NCI-H2081 treated with DMSO at 0.1 percent for 48 hours (cell line): ENCODE measurements around the gene ZNF44.
"Not testable (repeated sequence)": the region's sequence is repeated elsewhere in the genome, so short reads cannot be mapped to it uniquely, and the experiment has no call there.

Source experiments
- DNase-seq: peaks from one replicate; lab custom pipeline; 2025; lab: John Stamatoyannopoulos, UW

The ZNF44 gene

DNA sequence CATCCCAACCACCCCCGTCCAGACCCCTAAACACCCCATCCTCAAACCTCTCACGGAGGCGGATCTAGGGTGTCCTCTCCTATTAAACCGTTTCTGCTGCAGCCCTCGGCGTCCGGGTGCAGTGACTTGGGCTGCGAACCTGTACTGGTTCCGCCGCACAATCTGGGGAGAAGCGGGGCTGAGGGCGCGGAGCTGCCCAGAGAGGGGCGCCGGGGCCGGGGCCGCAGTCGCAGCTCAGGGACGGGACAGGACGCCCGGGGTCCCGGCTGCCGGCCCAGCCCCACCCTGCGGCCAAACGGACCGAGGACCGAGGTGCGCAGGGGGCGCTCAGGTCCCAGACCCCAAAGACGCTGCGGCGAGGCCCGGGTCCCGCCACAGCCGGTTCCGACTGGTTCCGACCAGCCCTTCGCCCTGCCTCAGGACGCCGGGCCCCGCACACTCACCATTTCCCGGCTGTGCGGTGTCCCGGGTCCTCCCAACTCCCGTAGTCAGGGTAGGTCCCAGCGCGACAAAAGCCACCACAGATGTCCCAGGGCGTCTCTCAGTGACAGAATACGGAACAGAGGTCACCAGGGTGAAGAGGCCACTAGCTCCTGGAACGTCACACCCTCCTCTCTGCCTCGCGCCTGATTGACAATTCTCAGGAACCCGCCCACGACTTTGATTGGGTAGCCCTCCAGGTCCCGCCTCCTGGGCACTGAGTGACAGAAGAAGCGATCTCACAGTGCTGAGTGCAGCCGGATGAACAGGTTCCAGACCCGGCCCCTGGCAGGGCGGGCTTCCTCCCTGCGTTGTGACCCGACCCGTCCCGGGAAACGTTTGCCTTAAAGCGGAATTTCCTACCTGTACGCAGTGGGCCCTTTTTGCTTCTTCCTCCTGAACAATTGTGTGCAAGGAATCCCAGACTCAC is at the start of gene ZNF44:
Gene ZNF44, minus strand, starts transcription at position 635 of the 910 bp plus-strand sequence. Its CDS starts 189 bp downstream, at position 446.
- peak; percentile 82 for DNase-seq

DNA sequence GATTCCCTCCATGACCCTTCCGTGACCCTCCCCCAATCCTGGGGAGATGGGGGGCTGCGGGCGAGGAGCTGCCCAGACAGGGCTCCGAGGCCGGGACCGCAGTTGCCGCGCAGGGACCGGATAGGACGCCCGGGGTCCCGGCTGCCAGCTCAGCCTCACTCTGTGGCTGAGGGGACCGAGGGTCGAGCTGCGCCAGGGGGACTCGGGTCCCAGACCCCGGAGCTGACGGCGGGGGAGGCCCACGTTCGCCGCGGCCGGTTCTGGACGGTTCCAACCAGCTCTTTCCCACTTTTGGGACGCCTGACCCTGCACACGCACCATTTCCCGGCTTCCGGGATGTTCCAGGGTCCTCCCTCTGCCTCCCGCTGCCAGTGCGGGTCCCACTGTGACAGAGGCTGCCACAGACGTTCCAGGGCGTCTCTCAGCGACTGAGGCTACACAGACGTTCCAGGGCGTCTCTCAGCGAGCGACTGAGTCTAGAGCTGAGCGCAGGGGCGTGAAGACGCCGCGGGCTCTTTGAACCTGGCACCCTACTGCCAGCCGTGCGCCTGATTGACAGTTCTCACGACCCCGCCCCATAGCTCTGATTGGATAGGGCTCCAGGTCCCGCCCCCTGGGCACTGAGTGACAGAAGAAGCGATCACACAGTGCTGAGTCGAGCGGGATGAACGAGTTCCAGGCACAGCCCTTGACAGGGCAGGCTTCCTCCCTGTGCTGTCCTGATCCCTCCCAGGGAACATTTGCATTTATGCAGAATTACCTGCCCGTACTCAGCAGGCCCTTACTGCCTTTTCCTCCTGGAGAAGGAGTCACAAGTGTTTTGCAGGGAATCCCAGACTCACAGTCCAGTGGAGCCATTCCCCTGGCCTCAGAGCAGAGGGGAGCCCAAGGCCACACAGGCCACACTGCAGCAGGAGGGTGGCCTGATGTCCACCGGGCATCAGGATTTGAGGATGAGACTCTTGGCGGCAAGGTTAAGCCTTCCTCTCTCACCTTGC is 38.8 kb upstream of the ZNF44 start, which contains the start of gene ZNF563:
Gene ZNF563, minus strand, starts transcription at position 472 of the 998 bp plus-strand sequence. Its CDS starts 151 bp downstream, at position 321.
- peak; percentile 82 for DNase-seq

DNA sequence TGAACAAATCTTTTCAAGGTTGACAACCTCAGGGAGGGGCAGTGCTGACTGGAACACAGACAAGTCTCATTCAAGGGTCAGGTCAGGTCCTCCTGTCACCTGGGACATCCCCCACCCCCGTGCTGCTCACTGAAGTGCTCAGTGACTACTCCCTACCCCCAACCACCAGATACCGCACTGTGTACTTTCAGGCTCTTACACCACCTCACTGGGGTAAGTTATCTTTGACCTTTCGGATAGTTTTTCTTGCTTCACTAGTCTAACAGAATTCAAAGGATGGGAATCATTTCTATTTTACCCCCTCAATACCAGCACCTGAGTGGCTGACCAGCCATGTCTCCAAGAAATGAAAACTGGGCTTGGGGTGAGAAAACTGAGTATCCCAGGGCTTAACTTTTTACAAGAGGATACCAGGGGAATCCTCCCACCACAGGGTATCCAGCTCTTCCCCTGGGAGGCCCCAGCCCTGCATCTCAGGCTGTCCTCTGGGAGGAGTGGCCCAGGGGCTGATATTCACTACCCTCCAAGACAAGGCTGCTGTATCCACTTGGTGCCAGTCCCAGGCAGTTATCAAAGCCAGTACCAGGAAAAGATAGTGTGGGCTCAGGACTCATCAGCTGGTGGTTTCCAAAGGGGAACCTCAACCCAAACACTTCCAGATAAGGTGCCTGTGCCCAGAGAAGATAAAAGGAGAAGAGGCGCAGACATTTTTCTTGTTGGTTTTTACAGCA is 36.7 kb upstream of the ZNF44 start:
- no peak for DNase-seq

DNA sequence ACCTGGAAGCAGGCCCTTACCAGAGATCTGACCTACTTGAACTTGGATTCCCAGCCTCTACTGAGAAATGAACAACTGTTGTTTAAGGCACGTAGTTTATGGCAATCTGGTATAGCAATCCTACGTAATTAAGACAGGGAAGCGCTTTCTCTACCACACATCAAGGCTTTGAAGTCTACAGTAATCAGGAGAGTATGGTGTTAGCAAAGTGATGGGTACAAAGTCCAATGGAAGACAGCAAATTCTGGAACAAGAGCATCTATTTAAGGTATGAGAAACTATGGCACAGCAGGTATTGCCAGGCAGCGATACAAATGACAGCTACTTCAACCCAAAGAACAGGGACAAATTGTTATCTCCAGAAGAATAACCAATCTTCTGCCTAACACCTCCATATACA is 35.7 kb upstream of the ZNF44 start:
- DNase-seq, result no peak

DNA sequence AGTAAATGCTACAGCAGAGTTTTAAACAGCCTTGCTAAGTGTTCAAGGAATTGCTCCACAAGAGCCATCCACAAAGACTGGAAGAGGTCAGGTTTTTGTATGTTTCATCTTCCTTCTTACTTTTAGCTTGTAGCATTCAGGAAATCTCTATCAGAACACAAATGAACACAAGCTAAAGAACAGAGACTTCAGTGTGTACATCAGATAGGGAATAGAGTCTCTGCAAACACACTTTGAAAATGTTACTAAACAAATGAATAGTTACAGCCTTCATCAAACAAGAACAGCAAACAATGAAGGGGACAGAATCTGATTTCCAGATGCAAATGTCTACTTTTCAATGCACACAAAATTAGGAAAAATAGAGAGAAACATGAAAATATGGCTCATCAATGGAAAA is 31.0 kb upstream of the ZNF44 start:
- no peak for DNase-seq

DNA sequence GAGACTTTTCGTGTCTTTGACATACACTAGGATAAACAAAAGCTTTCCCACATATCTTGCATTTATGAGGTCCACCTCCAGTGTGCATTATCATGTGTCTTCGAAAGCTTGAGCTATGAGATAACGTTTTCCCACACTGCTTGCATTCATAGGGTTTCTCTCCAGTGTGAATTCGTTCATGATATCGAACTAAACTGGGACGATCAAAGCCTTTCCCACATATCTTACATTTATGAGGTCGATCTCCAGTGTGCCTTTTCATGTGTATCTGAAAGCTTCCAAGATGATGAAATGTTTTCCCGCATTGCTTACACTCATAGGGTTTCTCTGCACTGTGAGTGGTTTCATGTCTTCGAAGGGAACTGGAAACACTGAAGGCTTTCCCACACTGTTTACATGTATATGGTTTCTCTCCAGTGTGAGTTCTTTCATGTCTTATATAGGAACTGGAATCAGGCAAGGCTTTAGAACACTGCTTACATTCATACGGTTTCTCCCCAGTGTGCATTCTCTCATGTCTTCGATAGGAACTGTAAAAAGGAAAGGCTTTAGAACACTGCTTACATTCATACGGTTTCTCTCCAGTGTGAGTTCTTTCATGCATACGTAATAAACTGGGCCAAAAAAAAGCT is 24.2 kb upstream of the ZNF44 start:
- DNase-seq, result no peak

DNA sequence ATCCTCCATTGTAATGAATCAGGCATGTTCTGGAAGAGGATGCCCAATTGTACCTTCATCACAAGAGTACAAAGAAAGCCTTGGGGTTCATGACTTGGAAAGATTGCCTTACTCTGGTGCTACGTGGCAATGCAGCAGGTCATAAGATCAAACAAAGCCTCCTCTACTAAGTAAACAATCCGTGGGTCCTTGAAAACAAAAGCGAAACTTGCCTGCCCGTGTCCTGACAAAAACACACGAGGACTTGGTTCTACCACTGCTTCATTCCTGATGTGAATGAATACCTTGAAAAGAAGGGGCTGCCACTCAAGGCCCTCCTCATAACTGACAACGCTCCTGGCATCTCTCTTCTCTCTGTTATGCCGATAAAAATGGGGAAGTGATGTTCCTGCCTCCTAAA is 19.9 kb upstream of the ZNF44 start:
- DNase-seq, result no peak

DNA sequence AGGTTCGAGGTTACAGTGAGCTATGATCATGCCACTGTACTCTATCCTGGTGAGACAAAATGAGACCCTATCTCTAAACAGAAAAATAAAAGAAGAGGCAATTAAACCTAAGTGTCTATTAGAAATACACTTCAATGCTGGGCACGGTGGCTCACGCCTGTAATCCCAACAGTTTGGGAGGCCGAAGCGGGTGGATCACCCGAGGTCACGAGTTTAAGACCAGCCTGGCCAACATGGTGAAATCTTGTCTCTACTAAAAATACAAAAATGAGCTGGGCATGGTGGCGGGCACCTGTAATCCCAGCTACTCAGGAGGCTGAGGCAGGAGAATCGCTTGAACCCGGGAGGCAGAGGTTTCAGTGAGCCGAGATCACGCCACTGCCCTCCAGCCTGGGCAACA is 14.2 kb upstream of the ZNF44 start:
- DNase-seq, result not testable (repeated sequence)

DNA sequence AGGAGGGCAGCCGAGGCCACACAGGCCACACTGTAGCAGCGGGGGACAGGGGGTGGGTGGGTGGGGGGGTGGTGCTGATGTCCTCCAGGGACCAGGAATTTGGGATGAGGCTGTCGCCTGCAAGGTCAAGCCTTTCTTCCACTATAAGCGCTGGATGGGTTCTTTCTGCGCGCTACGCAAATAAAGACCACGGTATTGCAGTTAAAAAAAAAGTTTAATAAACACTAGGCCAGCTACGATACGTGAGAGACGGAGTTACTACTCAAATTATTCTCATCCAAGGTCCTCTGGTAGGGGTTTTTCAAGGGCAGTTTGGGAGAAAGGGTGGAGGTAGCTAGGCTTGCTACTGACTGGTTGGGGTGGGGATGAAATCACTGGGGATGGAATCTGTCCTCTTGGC is 508 bp upstream of the ZNF44 start:
- no peak for DNase-seq

DNA sequence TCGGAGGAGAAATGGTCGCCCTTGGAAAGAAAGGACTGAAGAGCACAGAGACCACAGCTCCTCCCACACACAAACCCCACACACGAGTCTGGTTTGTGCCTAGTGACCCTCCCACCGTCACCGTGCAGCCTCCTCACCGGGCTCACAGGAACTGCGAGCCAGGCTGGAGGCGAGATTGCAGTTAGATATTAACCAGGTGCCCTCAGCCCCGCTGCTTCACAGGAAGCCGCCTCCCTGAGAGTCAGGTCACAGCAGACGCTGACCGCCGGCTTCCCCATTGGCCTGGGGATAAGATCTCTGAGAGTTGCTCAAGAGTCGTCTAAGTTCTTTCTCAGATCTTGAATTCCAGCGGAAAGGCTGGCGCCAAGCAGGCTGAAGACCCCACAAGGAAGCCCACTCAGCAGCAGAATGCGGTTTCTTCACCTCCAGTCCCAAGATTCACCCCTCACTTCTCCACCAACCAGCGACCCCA is 870 bp downstream of the ZNF44 start:
- DNase-seq, result no peak

DNA sequence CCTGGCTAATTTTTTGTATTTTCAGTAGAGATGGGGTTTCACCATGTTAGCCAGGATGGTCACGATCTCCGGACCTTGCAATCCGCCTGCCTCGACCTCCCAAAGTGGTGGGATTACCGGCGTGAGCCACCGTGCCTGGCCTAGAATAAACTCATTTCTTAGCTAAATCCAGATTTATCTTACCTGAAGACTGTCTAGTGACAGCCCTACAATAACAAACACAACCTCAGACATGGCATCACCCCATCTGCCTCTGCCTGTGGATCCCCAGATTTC is 5.0 kb downstream of the ZNF44 start:
- no peak for DNase-seq

DNA sequence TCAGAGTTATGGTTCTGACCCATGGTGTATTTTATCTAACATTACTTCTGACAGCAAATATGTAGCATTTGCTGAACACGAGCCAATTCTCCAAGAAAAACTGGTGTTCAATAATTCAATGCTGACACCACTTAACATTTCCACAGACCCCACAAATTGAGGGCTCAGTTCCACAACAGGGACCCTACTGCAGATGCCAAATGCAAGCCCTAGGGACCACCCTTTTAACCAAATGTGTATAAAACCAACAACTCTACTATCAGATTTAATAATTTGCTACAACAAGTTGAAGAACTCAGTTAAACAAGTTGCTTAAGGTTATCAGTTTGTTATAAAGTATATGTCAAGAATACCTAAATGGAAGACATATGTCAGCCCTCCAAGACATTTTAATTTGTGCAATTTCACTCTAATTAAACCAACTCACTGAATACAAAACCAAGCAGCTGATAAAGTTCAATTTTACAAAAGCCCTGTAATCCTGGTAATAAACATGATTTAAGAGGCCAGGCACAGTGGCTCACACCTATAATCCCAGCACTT is 6.7 kb downstream of the ZNF44 start:
- no peak for DNase-seq

DNA sequence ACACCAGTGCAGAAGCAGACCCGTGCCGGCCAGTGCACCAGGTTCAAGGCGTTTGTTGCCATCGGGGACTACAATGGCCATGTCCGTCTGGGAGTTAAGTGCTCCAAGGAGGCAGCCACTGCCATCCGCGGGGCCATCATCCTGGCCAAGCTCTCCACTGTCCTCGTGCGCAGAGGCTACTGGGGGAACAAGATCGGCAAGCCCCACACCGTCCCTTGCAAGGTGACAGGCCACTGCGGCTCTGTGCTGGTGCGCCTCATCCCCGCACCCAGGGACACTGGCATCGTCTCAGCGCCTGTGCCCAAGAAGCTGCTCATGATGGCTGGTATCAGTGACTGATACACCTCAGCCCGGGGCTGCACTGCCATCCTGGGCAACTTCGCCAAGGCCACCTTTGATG is 10.1 kb downstream of the ZNF44 start:
- no peak for DNase-seq

DNA sequence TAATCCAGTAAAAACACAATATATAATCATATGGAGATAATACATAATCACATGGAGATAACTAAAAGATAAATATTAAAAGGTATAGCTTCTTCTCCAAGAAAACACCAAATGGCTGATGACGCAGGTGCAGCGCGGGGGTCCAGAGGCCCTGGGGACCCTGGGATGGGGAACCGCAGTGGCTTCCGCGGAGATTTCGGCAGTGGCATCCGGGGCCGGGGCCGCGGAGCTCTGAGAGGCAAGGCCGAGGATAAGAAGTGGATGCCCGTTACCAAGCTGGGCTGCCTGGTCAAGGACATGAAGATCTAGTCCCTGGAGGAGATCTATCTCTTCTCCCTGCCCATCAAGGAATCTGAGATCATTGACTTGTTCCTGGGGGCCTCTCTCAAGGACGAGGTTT is 10.5 kb downstream of the ZNF44 start:
- DNase-seq, result no peak

DNA sequence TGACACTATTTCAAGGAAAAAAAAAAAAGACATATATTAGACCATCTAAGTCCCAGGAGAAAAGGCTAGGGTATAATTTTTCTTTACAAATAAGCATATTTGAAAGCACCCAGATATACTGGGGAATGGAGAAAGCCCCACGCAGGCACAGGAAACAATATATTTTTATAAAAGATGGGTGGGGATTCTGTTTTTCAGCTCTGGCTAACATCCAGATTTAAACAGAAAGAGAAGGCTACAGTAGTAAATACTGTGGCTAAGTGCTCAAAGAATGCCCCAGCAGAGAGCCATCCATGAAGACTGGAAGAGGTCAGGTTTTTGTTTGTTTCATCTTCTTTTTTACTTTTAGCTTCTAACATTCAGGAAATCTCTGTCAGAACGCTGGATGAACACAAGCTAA is 16.0 kb downstream of the ZNF44 start:
- DNase-seq, result no peak

DNA sequence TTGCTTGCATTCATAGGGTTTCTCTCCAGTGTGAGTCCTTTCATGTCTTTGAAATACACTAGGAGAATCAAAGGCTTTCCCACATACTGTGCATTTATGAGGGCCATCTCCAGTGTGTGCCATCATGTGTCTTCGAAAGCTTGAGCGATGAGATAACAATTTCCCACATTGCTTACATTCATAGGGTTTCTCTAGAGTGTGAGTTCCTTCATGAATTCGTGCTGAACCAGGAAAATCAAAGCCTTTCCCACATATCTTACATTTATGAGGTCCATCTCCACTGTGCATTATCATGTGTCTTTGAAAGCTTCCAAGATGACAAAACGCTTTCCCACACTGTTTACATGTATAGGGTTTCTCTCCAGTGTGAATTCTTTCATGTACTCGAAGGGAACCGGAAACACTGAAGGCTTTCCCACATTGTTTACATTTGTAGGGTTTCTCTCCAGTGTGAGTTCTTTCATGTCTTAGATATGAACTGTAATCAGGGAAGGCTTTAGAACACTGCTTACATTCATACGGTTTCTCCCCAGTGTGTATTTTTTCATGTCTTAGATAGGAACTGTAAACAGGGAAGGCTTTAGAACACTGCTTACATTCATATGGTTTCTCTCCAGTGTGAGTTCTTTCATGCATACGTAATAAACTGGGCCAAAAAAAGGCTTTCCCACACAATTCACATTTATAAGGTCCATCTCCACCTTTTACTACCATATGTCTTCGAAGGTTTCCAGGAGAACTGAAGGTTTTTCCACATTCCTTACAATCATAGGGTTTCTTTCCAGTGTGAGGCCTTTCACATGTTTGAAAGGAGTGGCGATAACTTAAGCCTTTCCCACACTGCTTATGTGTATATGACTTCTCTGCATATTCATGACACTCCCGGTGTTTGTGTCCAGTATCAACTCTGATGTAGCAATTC is 21.4 kb downstream of the ZNF44 start:
- DNase-seq, result no peak

DNA sequence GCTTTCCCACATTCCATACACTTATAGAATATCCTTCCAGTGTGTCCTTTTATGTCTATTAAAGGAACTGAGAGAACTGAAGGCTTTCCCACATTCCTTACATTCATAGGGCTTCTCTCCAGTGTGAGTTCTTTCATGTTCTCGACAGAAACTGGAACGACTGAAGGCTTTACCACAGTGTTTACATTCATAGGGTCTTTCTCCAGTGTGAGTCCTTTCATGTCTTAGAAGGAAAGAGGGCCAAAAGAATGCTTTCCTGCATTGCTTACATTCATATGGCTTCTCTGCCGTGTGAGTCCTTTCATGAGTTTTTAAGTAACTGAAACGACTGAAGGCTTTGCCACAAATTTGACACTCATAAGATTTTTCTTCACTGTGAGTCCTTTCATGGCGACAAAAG is 22.3 kb downstream of the ZNF44 start:
- DNase-seq, result no peak

DNA sequence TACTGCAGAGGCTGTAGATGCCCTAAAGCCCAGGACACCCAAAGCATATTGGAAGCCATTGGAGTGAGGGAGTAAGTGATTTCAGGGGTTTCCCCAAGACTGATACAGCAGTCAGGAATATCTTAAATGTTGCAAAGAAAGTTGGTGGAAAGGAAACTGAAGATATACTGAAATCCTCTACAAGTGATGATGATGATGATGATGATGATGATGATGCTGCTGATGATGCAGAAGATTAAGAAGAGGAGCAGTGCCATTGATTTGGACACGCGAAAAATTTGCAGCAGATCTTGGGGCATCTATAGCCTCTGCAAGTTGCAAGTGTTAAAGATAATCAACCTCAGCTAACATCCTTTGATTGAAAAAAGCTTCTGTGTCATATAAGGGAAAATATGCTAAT is 23.8 kb downstream of the ZNF44 start:
- no peak for DNase-seq

DNA sequence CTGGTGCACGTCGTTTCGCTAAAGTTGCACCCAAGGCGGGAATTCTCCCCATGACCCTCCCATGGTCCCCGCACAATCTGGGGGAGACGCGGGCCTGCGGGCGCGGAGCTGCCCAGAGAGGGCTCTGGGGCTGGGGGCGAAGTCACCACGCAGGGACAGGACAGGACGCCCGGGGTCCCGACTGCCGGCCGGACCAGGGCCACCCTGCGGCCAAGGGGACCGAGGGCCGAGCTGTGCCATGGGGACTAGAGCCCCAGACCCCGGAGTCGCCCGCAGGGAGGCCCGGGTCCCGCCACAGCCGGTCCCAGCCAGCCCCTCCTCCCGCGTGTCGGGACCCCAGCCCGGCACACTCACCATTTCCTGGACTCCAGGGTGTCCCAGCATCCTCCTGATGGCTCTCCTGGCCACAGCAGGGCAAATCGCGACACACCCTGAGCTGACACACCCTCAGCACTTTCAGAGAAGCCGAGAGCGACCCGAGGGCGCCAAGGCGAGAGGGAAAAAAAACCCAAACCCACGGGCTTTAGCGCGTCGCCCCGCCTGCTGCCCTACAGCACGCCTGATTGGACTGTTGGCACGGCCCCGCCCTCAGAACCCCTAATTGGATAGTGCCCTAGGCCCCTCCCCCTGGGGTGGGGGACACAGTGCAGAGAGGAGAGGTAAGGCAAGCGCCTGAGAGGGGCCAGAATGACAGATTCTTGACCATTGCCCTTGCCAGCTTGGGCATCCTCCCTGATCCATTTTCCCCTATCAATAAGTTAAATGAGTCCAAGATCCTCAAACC is 28.6 kb downstream of the ZNF44 start:
- DNase-seq, result no peak
